K562 (cell line): ENCODE results near the gene CCDC106. TPM values are rescaled to one million over a fixed set of nuclear protein-coding genes. Genes with fewer than 3 reads are reported as not detected.
A peak's percentile ranks its signal among the peaks of the same experiment; 100 is the strongest.

Source experiments
- BCL6 ChIP-seq: fragments of 250-450 bp; sonication (Bioruptor Pico); IDR thresholded peaks from 2 replicates; pipeline ENCODE4 v1.4.0; 2020
- BHLHE40 ChIP-seq: IDR thresholded peaks from 2 replicates; pipeline ENCODE4 v1.6.1; 2011; ENCODE audit warnings: low read length, improper control_type of control experiment
- CBX1 ChIP-seq: sonication (generic); IDR thresholded peaks from 2 replicates; pipeline ENCODE4 v1.6.1; 2016; ENCODE audit warnings: antibody characterized with exemption, low read depth, mild to moderate bottlenecking
- CGGBP1 ChIP-seq: fragments of 250-450 bp; sonication (Bioruptor Pico); IDR thresholded peaks from 2 replicates; pipeline ENCODE4 v1.9.0; 2021; ENCODE audit warnings: mild to moderate bottlenecking
- CREB5 ChIP-seq: fragments of 250-450 bp; sonication (Bioruptor Pico); IDR thresholded peaks from 2 replicates; pipeline ENCODE4 v1.5.0; 2020; ENCODE audit warnings: mild to moderate bottlenecking
- HLTF ChIP-seq: fragments of 450-650 bp; IDR thresholded peaks from 2 replicates; pipeline ENCODE4 v1.6.1; 2016
- JUND ChIP-seq, 2 experiments: IDR thresholded peaks; 2 replicates in 1 of 2; 3 replicates in 1 of 2; pipeline ENCODE4 v1.6.1; 2011; ENCODE audit warnings: borderline replicate concordance in 2 of 2, low read depth in 2 of 2, low read length in 2 of 2, improper control_type of control experiment in 1 of 2, missing biosample characterization in 1 of 2, missing genetic modification characterization in 1 of 2, missing genetic modification reagents in 1 of 2
- MTA3 ChIP-seq: fragments of 450-650 bp; formaldehyde crosslinking; IDR thresholded peaks from 2 replicates; pipeline ENCODE4 v1.6.1; 2017; ENCODE audit warnings: mild to moderate bottlenecking, borderline replicate concordance
- MXI1 ChIP-seq: IDR thresholded peaks from 2 replicates; pipeline ENCODE4 v1.6.1; 2011; ENCODE audit warnings: low read depth, mild to moderate bottlenecking, improper control_type of control experiment, low read length
- MYC ChIP-seq, 2 experiments: fragments of 250-450 bp in 1 of 2; sonication (Bioruptor Pico) in 1 of 2; IDR thresholded peaks; 2 replicates each; pipeline versions ENCODE4 v1.5.1 to v1.6.1; 2012 to 2021; ENCODE audit warnings: low read depth in 2 of 2, borderline replicate concordance in 1 of 2, improper control_type of control experiment in 1 of 2, low read length in 1 of 2, mild to moderate bottlenecking in 1 of 2, moderate library complexity in 1 of 2
- NELFE ChIP-seq: IDR thresholded peaks from 2 replicates; pipeline ENCODE4 v1.6.1; 2011; ENCODE audit warnings: mild to moderate bottlenecking; ENCODE audit not compliant: insufficient read depth, insufficient read length
- NRF1 ChIP-seq, 2 experiments: fragments of 450-650 bp; IDR thresholded peaks in 1 of 2; conservative IDR thresholded peaks in 1 of 2; 2 replicates each; pipeline ENCODE4 v1.6.1; 2014; ENCODE audit warnings: mild to moderate bottlenecking in 2 of 2
- NUFIP1 ChIP-seq: fragments of 450-650 bp; IDR thresholded peaks from 2 replicates; pipeline ENCODE4 v1.6.1; 2018; ENCODE audit not compliant: partially characterized antibody
- RBM14 ChIP-seq: fragments of 200-400 bp; formaldehyde crosslinking; IDR thresholded peaks from 2 replicates; pipeline ENCODE4 v1.6.1; 2018; ENCODE audit warnings: low read depth, mild to moderate bottlenecking, low read length, moderate library complexity, borderline replicate concordance; ENCODE audit not compliant: insufficient read depth
- SAP30 ChIP-seq: fragments of 200-600 bp; sonication (generic); IDR thresholded peaks from 2 replicates; pipeline ENCODE4 v1.6.1; 2012; ENCODE audit warnings: borderline replicate concordance, low read depth, mild to moderate bottlenecking, moderate library complexity, low read length, control low read depth, inconsistent platforms; ENCODE audit not compliant: insufficient read depth, poor library complexity, severe bottlenecking
- SMAD2 ChIP-seq: fragments of 150-350 bp; IDR thresholded peaks from 2 replicates; pipeline ENCODE4 v1.6.1; 2014; ENCODE audit warnings: low read depth, mild to moderate bottlenecking, low read length
- TAF7 ChIP-seq: fragments of 450-650 bp; IDR thresholded peaks from 2 replicates; pipeline ENCODE4 v1.6.1; 2016; ENCODE audit warnings: missing genetic modification characterization, missing compliant biosample characterization
- TAF9B ChIP-seq: fragments of 450-650 bp; IDR thresholded peaks from 2 replicates; pipeline ENCODE4 v1.6.1; 2018; ENCODE audit warnings: mild to moderate bottlenecking; ENCODE audit not compliant: partially characterized antibody
- TCF3 ChIP-seq: sonication (generic); formaldehyde crosslinking; IDR thresholded peaks from 2 replicates; pipeline ENCODE4 v1.4.0; 2020; ENCODE audit warnings: mild to moderate bottlenecking, missing genetic modification reagents
- TFAM ChIP-seq: fragments of 250-450 bp; sonication (Bioruptor Pico); conservative IDR thresholded peaks from 2 replicates; pipeline ENCODE4 v1.5.0; 2021; ENCODE audit warnings: mild to moderate bottlenecking, moderate library complexity
- U2AF1 ChIP-seq: fragments of 200-400 bp; formaldehyde crosslinking; optimal IDR thresholded peaks from 2 replicates; pipeline ENCODE3; 2017; ENCODE audit warnings: mild to moderate bottlenecking, low read depth, low read length, moderate library complexity
- ZNF23 ChIP-seq: fragments of 250-450 bp; sonication (Bioruptor Pico); IDR thresholded peaks from 2 replicates; pipeline ENCODE4 v1.4.0; 2020; ENCODE audit warnings: mild to moderate bottlenecking
- ZNF668 ChIP-seq: fragments of 250-450 bp; sonication (Bioruptor Pico); IDR thresholded peaks from 2 replicates; pipeline ENCODE4 v1.8.0; 2022; ENCODE audit warnings: mild to moderate bottlenecking, inconsistent platforms
- polyA plus RNA-seq, 8 experiments: library from polyadenylated mRNA; depleted of rRNA in 4 of 8; stranded (reverse) in 5 of 8; unstranded in 3 of 8; fragments of >200 nt; fragmentation: Nextera tagmentation in 2 of 8; fragmentation: Illumina TruSeq in 1 of 8; extraction: Ambion mirVana in 2 of 8; extraction: Trizol in 1 of 8; gene quantifications; 2 replicates each; pipeline versions ENCODE4 v1.2.1 to v1.2.3, GENCODE V29; 2011 to 2014; ENCODE audit warnings: inconsistent platforms in 1 of 8, missing spikeins in 1 of 8
- total RNA-seq, 7 experiments: library from RNA; depleted of rRNA in 6 of 7; stranded (reverse); fragments of >200 nt in 6 of 7; fragmentation: Illumina TruSeq in 2 of 7; extraction: Trizol in 2 of 7; gene quantifications; 2 replicates each; pipeline versions ENCODE4 v1.2.1 to v1.2.3, GENCODE V29; 2011 to 2021; ENCODE audit warnings: low replicate concordance in 1 of 7
- TF ChIP-seq, protein P1 (sequence below): IDR thresholded peaks from 2 replicates; pipeline ENCODE4 v1.6.1; 2011; ENCODE audit warnings: borderline replicate concordance, low read depth, mild to moderate bottlenecking, moderate library complexity, low read length; ENCODE audit not compliant: insufficient read depth, poor library complexity, severe bottlenecking

The CCDC106 gene
- total and polyA plus RNA-seq, 9 of the 15 experiments (the other 6 are each of a cell fraction or from before 2014, with no cell fraction given): 0.10 to 27.5 (median 15.0) TPM; not detected in 1

DNA sequence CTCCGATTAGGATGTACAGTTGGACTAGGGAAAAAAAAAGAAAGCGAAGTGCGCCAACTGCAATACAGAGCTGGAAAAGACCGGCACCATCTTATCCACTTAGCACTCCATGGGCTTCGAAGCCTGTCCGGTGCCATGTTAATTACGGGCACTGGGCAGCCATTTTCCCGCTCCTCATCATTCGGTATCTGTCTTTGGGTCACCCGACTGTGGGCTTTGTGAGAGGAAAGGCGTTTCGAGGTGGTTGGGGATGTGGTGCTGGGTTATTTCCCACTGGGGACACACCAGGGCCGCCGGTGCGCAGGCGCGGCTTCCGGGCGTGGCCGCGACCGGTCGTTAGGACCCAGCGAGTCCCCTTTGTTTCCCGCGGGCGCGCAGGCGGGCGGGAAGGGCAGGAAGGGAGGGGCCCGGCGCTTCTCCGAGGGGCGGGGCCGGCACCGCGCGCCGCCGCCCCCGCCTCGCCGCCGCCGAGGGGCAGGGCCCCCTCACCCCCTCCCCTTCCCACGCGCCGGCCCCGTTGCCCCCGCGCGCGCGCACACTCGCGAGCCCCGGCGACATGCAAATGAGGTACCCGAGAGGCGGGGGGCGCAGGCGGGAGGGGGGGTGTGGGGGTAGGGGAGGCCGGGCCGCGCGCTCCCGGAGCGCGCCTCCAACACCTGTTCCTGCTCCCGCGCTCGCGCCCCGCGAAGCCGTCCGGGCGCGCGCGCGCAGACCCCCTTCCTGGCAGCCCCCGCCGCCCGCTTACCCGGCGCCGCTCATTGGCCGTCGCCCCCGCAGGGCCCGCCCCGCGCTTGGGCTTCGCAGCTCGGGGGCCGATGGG lies 48.0 kb upstream of the CCDC106 start, which contains the start of gene ZNF524 (continued):
- TF ChIP-seq, protein P1, sequence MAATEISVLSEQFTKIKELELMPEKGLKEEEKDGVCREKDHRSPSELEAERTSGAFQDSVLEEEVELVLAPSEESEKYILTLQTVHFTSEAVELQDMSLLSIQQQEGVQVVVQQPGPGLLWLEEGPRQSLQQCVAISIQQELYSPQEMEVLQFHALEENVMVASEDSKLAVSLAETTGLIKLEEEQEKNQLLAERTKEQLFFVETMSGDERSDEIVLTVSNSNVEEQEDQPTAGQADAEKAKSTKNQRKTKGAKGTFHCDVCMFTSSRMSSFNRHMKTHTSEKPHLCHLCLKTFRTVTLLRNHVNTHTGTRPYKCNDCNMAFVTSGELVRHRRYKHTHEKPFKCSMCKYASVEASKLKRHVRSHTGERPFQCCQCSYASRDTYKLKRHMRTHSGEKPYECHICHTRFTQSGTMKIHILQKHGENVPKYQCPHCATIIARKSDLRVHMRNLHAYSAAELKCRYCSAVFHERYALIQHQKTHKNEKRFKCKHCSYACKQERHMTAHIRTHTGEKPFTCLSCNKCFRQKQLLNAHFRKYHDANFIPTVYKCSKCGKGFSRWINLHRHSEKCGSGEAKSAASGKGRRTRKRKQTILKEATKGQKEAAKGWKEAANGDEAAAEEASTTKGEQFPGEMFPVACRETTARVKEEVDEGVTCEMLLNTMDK: no peak
- TF ChIP-seq SMAD2 (no peak), CREB5 (no peak), HLTF (no peak), TAF9B (no peak), BCL6 (CRISPR knock-in tag) (no peak), MYC (IDR thresholded peaks at IDR 0.05; ENCODE audit: low read depth, low read length) (0 out of 2 replicates have a peak, but pooled peaks have one; percentile 28), MYC (CRISPR knock-in tag; IDR thresholded peaks at IDR 0.05; ENCODE audit: borderline replicate concordance, low read depth) (peak; percentile 23; the same call in 1 of the 2 replicates), SAP30 (peak; percentile 91), NELFE (no peak), CBX1 (peak; percentile 41; the same call in 1 of the 2 replicates), RBM14 (no peak), ZNF668 (CRISPR knock-in tag) (no peak), TFAM (CRISPR knock-in tag) (no peak), MTA3 (peak; percentile 54; the same call in 1 of the 2 replicates), ZNF23 (CRISPR knock-in tag) (no peak), MXI1 (peak; percentile 53; the same call in 1 of the 2 replicates), CGGBP1 (CRISPR knock-in tag) (no peak), TAF7 (tag) (peak; percentile 91), TCF3 (CRISPR knock-in tag) (no peak), NRF1 (conservative IDR thresholded peaks at IDR 0.05 in 1 of 2, IDR thresholded peaks at IDR 0.05 in 1 of 2) (peak; percentile 89 to 91), JUND (IDR thresholded peaks at IDR 0.05; ENCODE audit: borderline replicate concordance, low read depth, low read length) (no peak), JUND (tag; IDR thresholded peaks at IDR 0.05; ENCODE audit: borderline replicate concordance, low read depth, low read length) (peak; percentile 44; the same call in 1 of the 3 replicates), NUFIP1 (no peak), BHLHE40 (peak; percentile 42; the same call in 1 of the 2 replicates), U2AF1 (no peak)
